ENCODE results near the gene NELFA. TPM values are rescaled to one million over a fixed set of nuclear protein-coding genes. Genes with fewer than 3 reads are reported as not detected.
"Not testable (repeated sequence)": the region's sequence is repeated elsewhere in the genome, so short reads cannot be mapped to it uniquely, and the experiment has no call there.

Gene NELFA
- total RNA-seq, 1 experiment from 2014 or later, result 55.0 TPM

GRCh38 chr4:2027120-2027519 is 18.3 kb upstream of the NELFA start:
- H3K4me2 ChIP-seq (ENCODE audit: insufficient read depth, insufficient read length, low read length), result not testable (repeated sequence)

More at GRCh38 chr4:2027120-2027519, 18.3 kb upstream of the NELFA start:
- H3K56ac ChIP-seq (ENCODE audit: insufficient read length, low read depth, low read length); H3K9me3 ChIP-seq (ENCODE audit: control insufficient read depth, low read depth, low read length); H3K36me3 Mint-ChIP-seq (ENCODE audit: insufficient read depth in 1 of 3, low read depth in 3 of 3); H2AFZ ChIP-seq (ENCODE audit: low read length); H2BK20ac ChIP-seq (ENCODE audit: low read depth, low read length, poor library complexity, severe bottlenecking); H3K79me1 ChIP-seq (ENCODE audit: insufficient read depth, low read depth, low read length, poor library complexity, severe bottlenecking); H3T11ph ChIP-seq (ENCODE audit: low read length); H3K14ac ChIP-seq (ENCODE audit: insufficient read depth, low read length); H4K91ac ChIP-seq (ENCODE audit: insufficient read length, low read depth, low read length); H2BK15ac ChIP-seq (ENCODE audit: low read depth, low read length); H4K5ac ChIP-seq (ENCODE audit: insufficient read length, low read depth, low read length); H3K27me3 ChIP-seq (ENCODE audit: insufficient read depth, low read length); H3K27ac ChIP-seq (ENCODE audit: insufficient read length, low read depth, low read length); H3K18ac ChIP-seq (ENCODE audit: insufficient read length, low read depth, low read length); H3K23ac ChIP-seq (ENCODE audit: insufficient read length, low read depth, low read length); H2AK5ac ChIP-seq (ENCODE audit: insufficient read length, low read length); H2BK120ac ChIP-seq (ENCODE audit: low read depth, low read length, poor library complexity, severe bottlenecking); H2BK5ac ChIP-seq (ENCODE audit: insufficient read length, low read length); H4K8ac ChIP-seq (replicated peaks; ENCODE audit: insufficient read length, low read depth, low read length); H4K20me1 ChIP-seq (ENCODE audit: control insufficient read depth, insufficient read depth, insufficient read length); H2BK12ac ChIP-seq (ENCODE audit: insufficient read length, low read depth, low read length); H3K23me2 ChIP-seq (ENCODE audit: insufficient read length, low read depth, low read length, poor library complexity, severe bottlenecking); H3K79me2 ChIP-seq (ENCODE audit: insufficient read depth, low read length); H3K4me3 Mint-ChIP-seq; H3K4me1 Mint-ChIP-seq; H3K4ac ChIP-seq (ENCODE audit: low read depth, low read length); H3K4me1 ChIP-seq (ENCODE audit: insufficient read depth, low read length); H3K9ac ChIP-seq (ENCODE audit: extremely low read depth, insufficient read length, low read length); DNase-seq; H3K27ac Mint-ChIP-seq: not testable (repeated sequence)
- Mint-ChIP-seq H3K9me3 (peaks cover 21 to 22% of the 10 kb centered on the region in 2 experiments), H3K27me3 (ENCODE audit: low read depth) (peaks cover 65% of the 10 kb centered on the region)
- no CpG with 5 or more reads among the region's 4 CpGs for WGBS (ENCODE audit: extremely low coverage, insufficient read length, low lambda C conversion rate)

All from H9 (cell line).